OCI-LY3 (cell line): ENCODE results near the gene EFNA5.

Experiments used
- H2AFZ ChIP-seq: fragments of 200-600, 300-600 bp; shearing (Covaris generic); 2 replicates; pipeline ENCODE4 v1.6.0; 2014; ENCODE audit warnings: antibody characterized with exemption, low read depth, low read length
- H3K27ac ChIP-seq: fragments of 200-600, 300-600 bp; sonication (generic); 2 replicates; pipeline ENCODE4 v1.5.1; 2014; ENCODE audit warnings: mild to moderate bottlenecking, low read length, moderate library complexity, mixed read lengths
- H3K27me3 ChIP-seq: fragments of 200-600, 300-600 bp; sonication (generic); 2 replicates; pipeline ENCODE4 v1.6.1; 2014; ENCODE audit warnings: low read depth, low read length, mixed read lengths
- H3K36me3 ChIP-seq: fragments of 200-600, 300-600 bp; sonication (generic); replicated peaks from 2 replicates; pipeline ENCODE3; 2014; ENCODE audit warnings: low read depth, low read length, mixed read lengths
- H3K4me1 ChIP-seq: fragments of 300-600, 200-600 bp; sonication (generic); 2 replicates; pipeline ENCODE4 v1.6.1; 2014; ENCODE audit warnings: low read length, mixed read lengths
- H3K4me2 ChIP-seq: fragments of 200-600, 300-600 bp; sonication (generic); 2 replicates; pipeline ENCODE4 v1.6.1; 2014; ENCODE audit warnings: low read length, mixed read lengths
- H3K4me3 ChIP-seq: fragments of 300-600, 200-600 bp; sonication (generic); 2 replicates; pipeline ENCODE4 v1.5.1; 2014; ENCODE audit warnings: antibody characterized with exemption, mild to moderate bottlenecking, low read length, moderate library complexity
- H3K79me2 ChIP-seq: fragments of 300-600, 200-600 bp; shearing (Covaris generic); 2 replicates; pipeline ENCODE4 v1.6.1; 2014; ENCODE audit warnings: mild to moderate bottlenecking, low read length, mixed read lengths
- H3K9ac ChIP-seq: fragments of 300-600, 200-600 bp; shearing (Covaris generic); 2 replicates; pipeline ENCODE4 v1.6.0; 2014; ENCODE audit warnings: mild to moderate bottlenecking, low read length, moderate library complexity
- H3K9me3 ChIP-seq: fragments of 200-600, 300-600 bp; shearing (Covaris generic); 2 replicates; pipeline ENCODE4 v1.6.1; 2014; ENCODE audit warnings: low read length, mixed read lengths; ENCODE audit not compliant: insufficient read depth
- H4K20me1 ChIP-seq: fragments of 200-600, 300-600 bp; sonication (generic); 2 replicates; pipeline ENCODE4 v1.6.1; 2016; ENCODE audit warnings: low read length, mixed read lengths; ENCODE audit not compliant: insufficient read depth
- CTCF ChIP-seq: fragments of 200-600, 300-600 bp; sonication (generic); IDR thresholded peaks from 2 replicates; pipeline ENCODE4 v1.5.1; 2014; ENCODE audit warnings: antibody characterized with exemption, low read length, low read depth
- EZH2phosphoT487 ChIP-seq: fragments of 200-600 bp; shearing (Covaris generic); IDR thresholded peaks from 2 replicates; pipeline ENCODE4 v1.6.1; 2018; ENCODE audit warnings: antibody characterized with exemption, mixed run types, low read depth

Gene EFNA5

GRCh38 chr5:107670087-107670931 is 428 bp downstream of the EFNA5 start:
- Histone ChIP-seq H3K79me2 (no peaks in the 10 kb centered on the region), H3K4me1 (peaks cover 4% of the 10 kb centered on the region), H3K9ac (no peak overlapping the region), H3K9me3 (no peaks in the 10 kb centered on the region), H3K4me3 (no peak overlapping the region), H3K4me2 (no peak overlapping the region), H3K27me3 (0 out of 2 replicates have a peak, but pooled peaks cover 3% of the 10 kb centered on the region), H3K27ac (no peak overlapping the region), H3K36me3 (no peaks in the 10 kb centered on the region), H2AFZ (no peak overlapping the region), H4K20me1 (no peaks in the 10 kb centered on the region)
- TF ChIP-seq CTCF (no peak), EZH2phosphoT487 (no peak)

GRCh38 chr5:107669096-107670031 is 1.4 kb downstream of the EFNA5 start:
- Histone ChIP-seq H3K36me3 (no peaks in the 10 kb centered on the region), H4K20me1 (no peaks in the 10 kb centered on the region), H3K9me3 (no peaks in the 10 kb centered on the region), H2AFZ (no peak overlapping the region), H3K9ac (no peak overlapping the region), H3K4me3 (no peak overlapping the region), H3K27me3 (no peaks in the 10 kb centered on the region), H3K27ac (no peak overlapping the region), H3K4me2 (no peak overlapping the region), H3K4me1 (peaks cover 4% of the 10 kb centered on the region), H3K79me2 (no peaks in the 10 kb centered on the region)
- TF ChIP-seq EZH2phosphoT487 (no peak), CTCF (no peak)

GRCh38 chr5:107668154-107669095 is 2.3 kb downstream of the EFNA5 start:
- Histone ChIP-seq H3K4me2 (no peak overlapping the region), H3K27me3 (no peaks in the 10 kb centered on the region), H3K9ac (no peak overlapping the region), H3K27ac (no peak overlapping the region), H3K36me3 (no peaks in the 10 kb centered on the region), H3K4me1 (peaks cover 4% of the 10 kb centered on the region), H3K4me3 (no peak overlapping the region), H2AFZ (no peak overlapping the region), H3K9me3 (no peaks in the 10 kb centered on the region), H3K79me2 (no peaks in the 10 kb centered on the region), H4K20me1 (no peaks in the 10 kb centered on the region)
- TF ChIP-seq CTCF = no peak
- no peak for TF ChIP-seq EZH2phosphoT487
